Lower leg skin (tissue), 3 donors: Measurements from ENCODE around the gene ADAD1.

Experiments
- CTCF ChIP-seq, 3 donors: fragments of 450-650 bp; IDR thresholded peaks; one replicate each; pipeline ENCODE4 v1.5.1; 2016; ENCODE audit warnings: antibody characterized with exemption in 3 of 3, mild to moderate bottlenecking in 3 of 3, moderate library complexity in 2 of 3
- POLR2A ChIP-seq, 2 donors: fragments of 450-650 bp; IDR thresholded peaks; one replicate each; pipeline ENCODE4 v1.6.1; 2016 to 2017; ENCODE audit warnings: antibody characterized with exemption in 2 of 2, mild to moderate bottlenecking in 1 of 2, moderate library complexity in 1 of 2

GRCh38 chr4:122476745-122477144, 97.9 kb downstream of the ADAD1 start:
- TF ChIP-seq CTCF (IDR thresholded peaks at IDR 0.05) (no peak), POLR2A (IDR thresholded peaks at IDR 0.05) (no peak)
